ENCODE measurements around the gene WDR76.

Gene WDR76

DNA sequence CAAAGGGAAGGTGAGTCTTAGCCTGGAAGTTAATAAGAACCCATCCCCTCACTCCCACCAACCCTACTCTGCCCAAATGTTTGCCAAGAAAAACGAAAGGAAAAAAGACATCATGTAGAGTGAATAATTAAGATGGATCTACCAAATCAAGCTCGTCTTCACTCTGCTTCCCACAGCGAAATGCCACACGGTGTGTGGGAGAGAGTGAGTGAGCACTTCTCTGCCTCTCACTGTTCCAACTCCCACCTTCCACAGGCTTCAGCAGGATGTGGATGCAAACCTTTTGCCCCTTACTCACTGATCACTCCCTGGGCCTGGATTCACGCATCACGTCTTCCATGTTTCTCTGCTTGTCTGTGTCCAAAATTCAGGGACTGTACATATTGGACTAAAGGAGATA is 85.4 kb downstream of the WDR76 start:
- no peak overlapping the region for H3K9ac ChIP-seq (ENCODE audit: low read length)
- no peaks in the 10 kb centered on the region for H3K27me3 ChIP-seq (ENCODE audit: control insufficient read depth, insufficient read depth, low read length)
- no peak overlapping the region for H3K27ac ChIP-seq (ENCODE audit: low read depth, low read length)
- H3K4me3 ChIP-seq (ENCODE audit: low read length) = no peak overlapping the region
- H3K36me3 ChIP-seq (ENCODE audit: control insufficient read depth, insufficient read depth, low read length) = no peaks in the 10 kb centered on the region
- peaks cover 5% of the 10 kb centered on the region for H3K4me1 ChIP-seq (ENCODE audit: control insufficient read depth, insufficient read depth, low read length)

DNA sequence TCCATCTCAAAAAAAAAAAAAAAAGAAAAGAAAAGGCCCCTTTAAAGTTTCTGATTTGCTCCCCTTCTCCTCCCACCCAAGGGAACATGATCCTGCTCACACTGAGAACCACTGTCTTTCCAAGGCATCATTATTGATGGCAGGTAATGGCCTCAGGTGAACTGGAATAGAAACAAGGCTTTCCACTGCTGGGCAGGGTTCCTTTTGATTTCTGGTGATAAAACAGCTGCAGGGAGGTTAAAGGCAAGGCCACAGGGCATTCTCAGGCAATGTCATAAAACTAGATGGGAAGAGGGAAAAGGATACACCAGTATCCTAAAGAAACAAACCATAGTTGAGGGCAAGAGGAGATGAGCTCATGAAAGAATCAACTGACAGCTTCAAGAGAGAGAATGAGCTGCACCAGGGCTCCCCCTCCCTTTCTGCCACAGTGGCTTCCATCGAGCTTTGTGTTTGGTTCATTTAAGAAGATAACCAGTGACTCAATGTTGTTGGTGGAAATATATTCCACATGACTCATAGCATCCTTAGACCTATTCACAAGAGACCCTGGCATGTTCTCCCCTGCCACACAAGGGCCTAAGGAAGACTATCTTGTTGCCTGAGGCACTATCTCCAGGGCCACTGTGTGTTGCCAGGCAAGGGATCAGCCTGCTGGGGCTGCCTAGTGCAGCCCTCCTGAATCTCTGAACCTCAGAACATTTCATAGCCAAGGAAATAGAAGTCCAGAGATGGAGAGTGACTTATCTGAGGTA is 86.4 kb downstream of the WDR76 start:
- Histone ChIP-seq H3K9ac (ENCODE audit: low read length) (no peak overlapping the region), H3K27ac (ENCODE audit: low read depth, low read length) (no peak overlapping the region), H3K4me3 (ENCODE audit: low read length) (no peak overlapping the region), H3K27me3 (ENCODE audit: control insufficient read depth, insufficient read depth, low read length) (no peaks in the 10 kb centered on the region), H3K36me3 (ENCODE audit: control insufficient read depth, insufficient read depth, low read length) (no peaks in the 10 kb centered on the region), H3K4me1 (ENCODE audit: control insufficient read depth, insufficient read depth, low read length) (peaks cover 5% of the 10 kb centered on the region)

DNA sequence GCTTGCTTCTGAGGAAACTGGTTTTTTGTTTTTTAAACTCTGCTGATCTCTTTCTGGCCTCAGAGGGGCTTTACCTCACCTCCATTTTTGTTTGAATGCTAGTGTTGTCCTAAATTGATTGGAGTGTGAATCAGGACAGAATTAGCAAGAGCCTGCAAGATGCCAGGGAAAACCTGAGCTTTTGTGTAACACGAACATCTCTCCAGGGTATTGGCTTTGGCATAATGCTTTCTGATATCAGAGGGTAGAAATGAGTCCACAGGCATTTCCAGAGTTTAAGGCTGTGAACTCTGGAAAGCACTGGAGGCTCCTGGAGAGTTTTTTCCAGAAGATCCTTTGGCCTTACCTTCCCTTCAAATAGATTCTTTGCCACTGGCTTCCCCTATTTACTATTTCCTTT is 87.1 kb downstream of the WDR76 start:
- H3K27me3 ChIP-seq (ENCODE audit: control insufficient read depth, insufficient read depth, low read length) = no peaks in the 10 kb centered on the region
- H3K9ac ChIP-seq (ENCODE audit: low read length) = no peak overlapping the region
- no peaks in the 10 kb centered on the region for H3K36me3 ChIP-seq (ENCODE audit: control insufficient read depth, insufficient read depth, low read length)
- no peak overlapping the region for H3K27ac ChIP-seq (ENCODE audit: low read depth, low read length)
- H3K4me1 ChIP-seq (ENCODE audit: control insufficient read depth, insufficient read depth, low read length) = peaks cover 5% of the 10 kb centered on the region
- H3K4me3 ChIP-seq (ENCODE audit: low read length) = no peak overlapping the region

DNA sequence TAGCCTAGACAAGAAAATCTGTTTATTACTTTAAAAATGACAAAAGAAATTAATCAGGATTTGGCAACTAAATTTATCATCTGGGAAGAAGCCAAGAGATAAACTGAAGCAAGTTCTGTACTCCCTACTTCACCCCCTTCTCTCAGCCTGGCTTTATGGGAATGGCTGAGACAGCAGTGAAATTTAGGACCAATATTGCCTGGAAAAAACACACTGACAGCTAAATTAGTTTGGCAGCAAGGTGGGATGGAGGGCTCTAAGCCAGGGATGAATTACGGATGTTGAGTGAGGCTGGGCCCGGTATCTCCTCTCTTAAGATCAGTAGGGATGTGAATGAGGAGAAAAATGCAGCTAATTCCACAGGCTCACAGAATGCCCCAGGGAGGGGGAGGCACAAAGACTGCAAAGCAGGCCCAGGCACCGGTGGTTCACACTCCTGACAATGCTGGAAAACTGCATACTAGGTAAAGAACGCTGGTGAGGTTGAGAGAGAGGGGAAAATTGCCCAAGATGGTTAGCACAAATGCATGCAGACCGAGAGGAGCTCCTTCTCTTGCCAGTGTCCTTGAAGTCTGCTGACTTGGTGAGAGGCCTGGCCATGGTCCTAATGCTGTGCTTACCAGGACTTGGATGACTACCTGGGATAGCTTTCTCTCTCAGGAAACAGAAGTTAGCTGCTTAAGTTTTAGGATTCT is 89.0 kb downstream of the WDR76 start:
- Histone ChIP-seq H3K36me3 (ENCODE audit: control insufficient read depth, insufficient read depth, low read length) (no peaks in the 10 kb centered on the region), H3K9ac (ENCODE audit: low read length) (no peak overlapping the region), H3K27ac (ENCODE audit: low read depth, low read length) (no peak overlapping the region), H3K4me3 (ENCODE audit: low read length) (no peak overlapping the region), H3K27me3 (ENCODE audit: control insufficient read depth, insufficient read depth, low read length) (no peaks in the 10 kb centered on the region), H3K4me1 (ENCODE audit: control insufficient read depth, insufficient read depth, low read length) (peaks cover 5% of the 10 kb centered on the region)

DNA sequence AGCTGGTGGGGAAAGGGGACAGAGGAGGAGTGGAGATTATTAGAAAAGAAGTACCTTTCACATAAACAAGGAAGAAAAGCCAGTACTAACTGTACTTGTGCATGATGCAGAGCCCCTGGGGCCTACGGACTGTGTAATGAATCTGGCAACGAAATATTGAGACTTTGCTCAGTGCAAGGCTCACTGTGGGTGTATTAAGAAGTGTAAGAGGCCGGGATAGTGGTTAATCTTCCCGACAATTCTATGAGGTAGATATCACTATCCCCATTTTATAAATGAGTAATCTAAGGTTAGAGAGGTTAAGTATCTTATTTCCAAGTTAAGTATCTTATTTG is 89.5 kb downstream of the WDR76 start:
- Histone ChIP-seq H3K4me1 (ENCODE audit: control insufficient read depth, insufficient read depth, low read length) (peaks cover 5% of the 10 kb centered on the region), H3K9ac (ENCODE audit: low read length) (no peak overlapping the region), H3K36me3 (ENCODE audit: control insufficient read depth, insufficient read depth, low read length) (no peaks in the 10 kb centered on the region)

More for the DNA sequence above, 89.5 kb downstream of the WDR76 start:
- Histone ChIP-seq H3K4me3 (ENCODE audit: low read length) (no peak overlapping the region), H3K27ac (ENCODE audit: low read depth, low read length) (no peak overlapping the region), H3K27me3 (ENCODE audit: control insufficient read depth, insufficient read depth, low read length) (no peaks in the 10 kb centered on the region)
